GM12878 (cell line): ENCODE results near the gene N4BP2L1. TPM values are rescaled to one million over a fixed set of nuclear protein-coding genes. Genes with fewer than 3 reads are reported as not detected.

Experiments
- ATAC-seq: fragments of 200-7000 bp; cut with Tn5 transposase; 3 replicates; pipeline ENCODE4 v1.9.1; 2020; ENCODE audit warnings: mild to moderate bottlenecking, moderate library complexity
- BruUV-seq: library from RNA; stranded (reverse); fragments of 400-500 nt; replicated peaks from 2 replicates; lab custom pipeline; 2021; lab: Mats Ljungman, UMichigan
- CTCF ChIA-PET: fragments of 300-600 bp; sonication (Branson Sonifier 250); formaldehyde crosslinking; extraction: SDS; loops from one replicate; lab custom pipeline; 2021; ENCODE audit warnings: inconsistent platforms; lab: Yijun Ruan, JAX
- POLR2A ChIA-PET: fragments of 350-600 bp; formaldehyde crosslinking; extraction: SDS; loops from one replicate; lab custom pipeline; 2021; ENCODE audit warnings: inconsistent platforms; lab: Charles Lee
- RAD21 ChIA-PET: fragments of 300-600 bp; sonication (Branson Sonifier 250); formaldehyde crosslinking; loops from one replicate; lab custom pipeline; 2023; ENCODE audit warnings: antibody characterized with exemption; ENCODE audit not compliant: unreplicated experiment; lab: Charles Lee
- SMC1A ChIA-PET: fragments of 300-600 bp; sonication (Branson Sonifier 250); formaldehyde crosslinking; loops from one replicate; lab custom pipeline; 2023; ENCODE audit not compliant: unreplicated experiment, uncharacterized antibody; lab: Charles Lee
- DNase-seq: peaks from one replicate; pipeline ENCODE4 v3.0.0-alpha.2; 2011; ENCODE audit warnings: low read depth, low spot score
- FAIRE-seq: peaks from 3 replicates; lab custom pipeline; 2011; peaks lifted over from hg19 to GRCh38; lab: Jason Lieb, UNC
- H2AFZ ChIP-seq: 2 replicates; pipeline ENCODE4 v1.6.0; 2011; ENCODE audit warnings: low read depth, low read length, control low read depth; ENCODE audit not compliant: control insufficient read depth
- H3K27ac ChIP-seq: 2 replicates; pipeline ENCODE4 v1.5.1; 2011; ENCODE audit warnings: control low read depth; ENCODE audit not compliant: control insufficient read depth, insufficient read depth
- H3K27me3 ChIP-seq, 2 experiments: replicated peaks in 1 of 2; 2 replicates each; pipeline versions ENCODE4 v1.6.0 to v1.6.1; 2011; ENCODE audit warnings: low read length in 1 of 2; ENCODE audit not compliant: control insufficient read depth in 2 of 2, insufficient read depth in 2 of 2
- H3K36me3 ChIP-seq, 2 experiments: 2 replicates each; pipeline ENCODE4 v1.5.1; 2011; ENCODE audit warnings: low read length in 1 of 2; ENCODE audit not compliant: control insufficient read depth in 2 of 2, insufficient read depth in 2 of 2
- H3K4me1 ChIP-seq: 2 replicates; pipeline ENCODE4 v1.6.1; 2011; ENCODE audit warnings: mild to moderate bottlenecking, low read length, moderate library complexity, mixed read lengths; ENCODE audit not compliant: control insufficient read depth, insufficient read depth
- H3K4me2 ChIP-seq: 2 replicates; pipeline ENCODE4 v1.6.0; 2011; ENCODE audit warnings: control low read depth; ENCODE audit not compliant: control insufficient read depth, insufficient read depth
- H3K4me3 ChIP-seq: fragments of 200-600 bp; sonication (generic); 2 replicates; pipeline ENCODE4 v1.5.1; 2016
- H3K79me2 ChIP-seq: 2 replicates; pipeline ENCODE4 v1.6.0; 2011; ENCODE audit warnings: low read length; ENCODE audit not compliant: control insufficient read depth, insufficient read depth
- H3K9ac ChIP-seq: 2 replicates; pipeline ENCODE4 v1.8.0; 2011; ENCODE audit warnings: low read length, control low read depth, mixed read lengths; ENCODE audit not compliant: control insufficient read depth, insufficient read depth
- H3K9me3 ChIP-seq: replicated peaks from 3 replicates; pipeline ENCODE4 v1.5.1; 2011; ENCODE audit warnings: mild to moderate bottlenecking, low read length; ENCODE audit not compliant: control insufficient read depth, insufficient read depth
- H4K20me1 ChIP-seq: 2 replicates; pipeline ENCODE4 v1.6.0; 2011; ENCODE audit not compliant: control insufficient read depth, insufficient read depth
- BHLHE40 ChIP-seq, 2 experiments: fragments of 450-650 bp in 1 of 2; IDR thresholded peaks; 2 replicates each; pipeline ENCODE4 v1.6.1; 2011 to 2017; ENCODE audit warnings: low read depth in 2 of 2, borderline replicate concordance in 1 of 2, improper control_type of control experiment in 1 of 2, low read length in 1 of 2, mild to moderate bottlenecking in 1 of 2
- DPF2 ChIP-seq: fragments of 450-650 bp; IDR thresholded peaks from 2 replicates; pipeline ENCODE4 v1.6.1; 2017; ENCODE audit warnings: mild to moderate bottlenecking
- FOXK2 ChIP-seq: fragments of 450-650 bp; IDR thresholded peaks from 2 replicates; pipeline ENCODE4 v1.6.1; 2017; ENCODE audit warnings: mild to moderate bottlenecking, moderate library complexity
- NBN ChIP-seq: fragments of 450-650 bp; IDR thresholded peaks from 2 replicates; pipeline ENCODE4 v1.6.1; 2016
- SP1 ChIP-seq: IDR thresholded peaks from one replicate; pipeline ENCODE4 v1.6.1; 2011; ENCODE audit warnings: low read depth, low read length
- STAT1 ChIP-seq: fragments of 450-650 bp; conservative IDR thresholded peaks from 2 replicates; pipeline ENCODE4 v1.6.1; 2014; ENCODE audit warnings: antibody characterized with exemption, mild to moderate bottlenecking
- ZNF24 ChIP-seq: fragments of 450-650 bp; IDR thresholded peaks from 2 replicates; pipeline ENCODE4 v1.6.1; 2017; ENCODE audit warnings: antibody characterized with exemption, mild to moderate bottlenecking
- WGBS: methylation state at CpG from one replicate; pipeline ENCODE4 v1.1.6; 2016; ENCODE audit warnings: low lambda C conversion rate; ENCODE audit not compliant: insufficient replicate concordance, insufficient coverage; ENCODE audit errors: missing lambda C conversion rate; 5-methylcytosine and 5-hydroxymethylcytosine counted together
- in situ Hi-C: fragments of 300-500 bp; cut with MboI; formaldehyde crosslinking; loops from 9 replicates; pipeline ENCODE4 v1.14.3; 2018; ENCODE audit warnings: mixed read lengths
- intact Hi-C: fragments of 100-400 bp; cut with micrococcal nuclease; formaldehyde crosslinking; loops from one replicate; pipeline ENCODE4 v1.14.2; 2022; ENCODE audit not compliant: unreplicated experiment
- polyA plus RNA-seq, 11 experiments: library from polyadenylated mRNA; depleted of rRNA in 4 of 11; unstranded in 6 of 11; stranded (reverse) in 5 of 11; fragments of >200 nt; fragmentation: Nextera tagmentation in 4 of 11; fragmentation: Illumina TruSeq in 1 of 11; extraction: Ambion mirVana in 4 of 11; extraction: Trizol in 1 of 11; gene quantifications; 1 replicate in 1 of 11; 2 replicates in 10 of 11; pipeline versions ENCODE4 v1.2.1 to v1.2.3, GENCODE V29; 2011 to 2016; ENCODE audit warnings: inconsistent platforms in 2 of 11, missing spikeins in 2 of 11, low read depth in 1 of 11
- total RNA-seq, 4 experiments: library from RNA; depleted of rRNA in 3 of 4; stranded (reverse); fragments of >200 nt in 3 of 4; fragmentation: Illumina TruSeq in 1 of 4; extraction: Trizol in 1 of 4; gene quantifications; 2 replicates each; pipeline versions ENCODE4 v1.2.1 to v1.2.3, GENCODE V29; 2013 to 2021
- TF ChIP-seq, protein P1 (sequence below): fragments of 450-650 bp; IDR thresholded peaks from 2 replicates; pipeline ENCODE4 v1.6.1; 2017; ENCODE audit warnings: mild to moderate bottlenecking, moderate library complexity
- TF ChIP-seq, protein P2 (sequence below): fragments of 450-650 bp; conservative IDR thresholded peaks from 2 replicates; pipeline ENCODE4 v1.6.1; 2017; ENCODE audit warnings: mild to moderate bottlenecking, moderate library complexity
- TF ChIP-seq, protein P3 (sequence below): fragments of 150-350 bp; IDR thresholded peaks from 2 replicates; pipeline ENCODE4 v1.6.1; 2014; ENCODE audit warnings: mild to moderate bottlenecking, low read depth, low read length
- TF ChIP-seq, protein P4 (sequence below): fragments of 450-650 bp; IDR thresholded peaks from 2 replicates; pipeline ENCODE4 v1.6.1; 2016; ENCODE audit warnings: mild to moderate bottlenecking, moderate library complexity, borderline replicate concordance

N4BP2L1 gene
- total and polyA plus RNA-seq, 10 of the 15 experiments (the other 5 are each of a cell fraction or from before 2014, with no cell fraction given), result 3.3 to 42.5 (median 16.2) TPM

DNA sequence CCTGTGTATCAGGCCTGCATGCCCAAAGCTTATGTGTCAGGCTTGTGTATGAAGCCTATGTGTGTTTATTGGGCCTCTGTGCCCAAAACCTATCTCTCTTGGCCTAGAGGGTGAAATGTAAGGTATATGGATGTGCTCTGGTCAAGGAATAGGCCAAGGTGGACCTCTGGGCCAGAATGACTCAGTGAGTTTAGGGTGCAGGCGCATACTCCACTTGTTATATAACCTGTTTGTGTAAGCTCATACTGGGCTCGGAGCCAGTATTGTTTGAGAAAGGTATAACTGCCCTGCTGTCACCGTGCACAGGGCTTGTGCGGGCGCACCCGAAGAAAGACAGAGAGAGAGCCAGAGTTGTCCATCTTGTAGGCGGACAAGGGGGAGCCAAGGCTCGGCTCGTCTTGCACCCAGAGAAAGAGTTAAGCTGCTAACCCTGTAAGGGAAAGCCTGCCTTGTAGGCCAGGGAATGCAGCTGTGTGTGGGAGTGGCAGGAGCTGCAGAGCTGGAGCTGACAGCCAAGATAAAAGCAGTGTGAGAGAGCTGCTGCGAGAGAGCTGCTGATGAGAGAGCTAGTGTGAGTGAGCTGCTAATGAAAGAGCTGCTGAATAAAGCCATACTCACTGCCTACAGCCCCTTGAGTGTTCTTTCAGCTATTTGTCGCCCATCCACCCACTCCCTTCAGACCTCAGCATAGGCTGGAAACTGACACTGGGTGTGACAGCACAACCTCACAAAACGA lies 43.4 kb upstream of the N4BP2L1 start:
- in situ Hi-C loops (no loop called here), intact Hi-C loops (no loop called here)
- CTCF ChIA-PET, result interaction anchor here (0.6 to 2.6 kb wide), 5 partner anchors 29 to 543 kb away, joined by 3 to 13 read pairs (median 3); no protein-coding TSS in a partner anchor
- Histone ChIP-seq H2AFZ (no peak overlapping the region; the same call in none of the 2 replicates), H3K9me3 (no peaks in the 10 kb centered on the region), H3K4me2 (peak overlapping the region; percentile 5), H3K27ac (peak overlapping the region; percentile 84), H3K4me3 (no peak overlapping the region), H3K27me3 (no peaks in the 10 kb centered on the region), H3K36me3 (no peaks in the 10 kb centered on the region), H3K9ac (peak overlapping the region; percentile 47; the same call in 1 of the 2 replicates), H3K4me1 (peaks cover 16% of the 10 kb centered on the region), H3K79me2 (no peaks in the 10 kb centered on the region), H4K20me1 (no peaks in the 10 kb centered on the region)
- POLR2A ChIA-PET, result no interaction called here
- RAD21 ChIA-PET, result interaction anchor here (1.8 kb wide), 1 partner anchor 179 kb away, joined by 5 read pairs; no protein-coding TSS in a partner anchor
- no peak for FAIRE-seq
- peak; percentile 15; the same call in 2 of the 3 replicates for ATAC-seq
- SMC1A ChIA-PET, result interaction anchor here (1.2 to 1.4 kb wide), 3 partner anchors 66 to 119 kb away, joined by 3 to 5 read pairs (median 4); no protein-coding TSS in a partner anchor
- TSS peak; percentile 37 for BruUV-seq
- WGBS, result 82% methylated on average over 12 of the region's 12 CpGs
- no peak for DNase-seq
- TF ChIP-seq BHLHE40 (IDR thresholded peaks at IDR 0.05; ENCODE audit: borderline replicate concordance in 1 of 2, low read depth in 2 of 2, low read length in 1 of 2) (no peak), FOXK2 (no peak), NBN (no peak), SP1 (no peak), ZNF24 (no peak), STAT1 (no peak), DPF2 (no peak)
- TF ChIP-seq, protein P1, sequence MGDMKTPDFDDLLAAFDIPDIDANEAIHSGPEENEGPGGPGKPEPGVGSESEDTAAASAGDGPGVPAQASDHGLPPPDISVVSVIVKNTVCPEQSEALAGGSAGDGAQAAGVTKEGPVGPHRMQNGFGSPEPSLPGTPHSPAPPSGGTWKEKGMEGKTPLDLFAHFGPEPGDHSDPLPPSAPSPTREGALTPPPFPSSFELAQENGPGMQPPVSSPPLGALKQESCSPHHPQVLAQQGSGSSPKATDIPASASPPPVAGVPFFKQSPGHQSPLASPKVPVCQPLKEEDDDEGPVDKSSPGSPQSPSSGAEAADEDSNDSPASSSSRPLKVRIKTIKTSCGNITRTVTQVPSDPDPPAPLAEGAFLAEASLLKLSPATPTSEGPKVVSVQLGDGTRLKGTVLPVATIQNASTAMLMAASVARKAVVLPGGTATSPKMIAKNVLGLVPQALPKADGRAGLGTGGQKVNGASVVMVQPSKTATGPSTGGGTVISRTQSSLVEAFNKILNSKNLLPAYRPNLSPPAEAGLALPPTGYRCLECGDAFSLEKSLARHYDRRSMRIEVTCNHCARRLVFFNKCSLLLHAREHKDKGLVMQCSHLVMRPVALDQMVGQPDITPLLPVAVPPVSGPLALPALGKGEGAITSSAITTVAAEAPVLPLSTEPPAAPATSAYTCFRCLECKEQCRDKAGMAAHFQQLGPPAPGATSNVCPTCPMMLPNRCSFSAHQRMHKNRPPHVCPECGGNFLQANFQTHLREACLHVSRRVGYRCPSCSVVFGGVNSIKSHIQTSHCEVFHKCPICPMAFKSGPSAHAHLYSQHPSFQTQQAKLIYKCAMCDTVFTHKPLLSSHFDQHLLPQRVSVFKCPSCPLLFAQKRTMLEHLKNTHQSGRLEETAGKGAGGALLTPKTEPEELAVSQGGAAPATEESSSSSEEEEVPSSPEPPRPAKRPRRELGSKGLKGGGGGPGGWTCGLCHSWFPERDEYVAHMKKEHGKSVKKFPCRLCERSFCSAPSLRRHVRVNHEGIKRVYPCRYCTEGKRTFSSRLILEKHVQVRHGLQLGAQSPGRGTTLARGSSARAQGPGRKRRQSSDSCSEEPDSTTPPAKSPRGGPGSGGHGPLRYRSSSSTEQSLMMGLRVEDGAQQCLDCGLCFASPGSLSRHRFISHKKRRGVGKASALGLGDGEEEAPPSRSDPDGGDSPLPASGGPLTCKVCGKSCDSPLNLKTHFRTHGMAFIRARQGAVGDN, result no peak
- TF ChIP-seq, protein P2, sequence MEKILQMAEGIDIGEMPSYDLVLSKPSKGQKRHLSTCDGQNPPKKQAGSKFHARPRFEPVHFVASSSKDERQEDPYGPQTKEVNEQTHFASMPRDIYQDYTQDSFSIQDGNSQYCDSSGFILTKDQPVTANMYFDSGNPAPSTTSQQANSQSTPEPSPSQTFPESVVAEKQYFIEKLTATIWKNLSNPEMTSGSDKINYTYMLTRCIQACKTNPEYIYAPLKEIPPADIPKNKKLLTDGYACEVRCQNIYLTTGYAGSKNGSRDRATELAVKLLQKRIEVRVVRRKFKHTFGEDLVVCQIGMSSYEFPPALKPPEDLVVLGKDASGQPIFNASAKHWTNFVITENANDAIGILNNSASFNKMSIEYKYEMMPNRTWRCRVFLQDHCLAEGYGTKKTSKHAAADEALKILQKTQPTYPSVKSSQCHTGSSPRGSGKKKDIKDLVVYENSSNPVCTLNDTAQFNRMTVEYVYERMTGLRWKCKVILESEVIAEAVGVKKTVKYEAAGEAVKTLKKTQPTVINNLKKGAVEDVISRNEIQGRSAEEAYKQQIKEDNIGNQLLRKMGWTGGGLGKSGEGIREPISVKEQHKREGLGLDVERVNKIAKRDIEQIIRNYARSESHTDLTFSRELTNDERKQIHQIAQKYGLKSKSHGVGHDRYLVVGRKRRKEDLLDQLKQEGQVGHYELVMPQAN, result no peak
- TF ChIP-seq, protein P3, sequence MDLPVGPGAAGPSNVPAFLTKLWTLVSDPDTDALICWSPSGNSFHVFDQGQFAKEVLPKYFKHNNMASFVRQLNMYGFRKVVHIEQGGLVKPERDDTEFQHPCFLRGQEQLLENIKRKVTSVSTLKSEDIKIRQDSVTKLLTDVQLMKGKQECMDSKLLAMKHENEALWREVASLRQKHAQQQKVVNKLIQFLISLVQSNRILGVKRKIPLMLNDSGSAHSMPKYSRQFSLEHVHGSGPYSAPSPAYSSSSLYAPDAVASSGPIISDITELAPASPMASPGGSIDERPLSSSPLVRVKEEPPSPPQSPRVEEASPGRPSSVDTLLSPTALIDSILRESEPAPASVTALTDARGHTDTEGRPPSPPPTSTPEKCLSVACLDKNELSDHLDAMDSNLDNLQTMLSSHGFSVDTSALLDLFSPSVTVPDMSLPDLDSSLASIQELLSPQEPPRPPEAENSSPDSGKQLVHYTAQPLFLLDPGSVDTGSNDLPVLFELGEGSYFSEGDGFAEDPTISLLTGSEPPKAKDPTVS, result no peak
- TF ChIP-seq, protein P4, sequence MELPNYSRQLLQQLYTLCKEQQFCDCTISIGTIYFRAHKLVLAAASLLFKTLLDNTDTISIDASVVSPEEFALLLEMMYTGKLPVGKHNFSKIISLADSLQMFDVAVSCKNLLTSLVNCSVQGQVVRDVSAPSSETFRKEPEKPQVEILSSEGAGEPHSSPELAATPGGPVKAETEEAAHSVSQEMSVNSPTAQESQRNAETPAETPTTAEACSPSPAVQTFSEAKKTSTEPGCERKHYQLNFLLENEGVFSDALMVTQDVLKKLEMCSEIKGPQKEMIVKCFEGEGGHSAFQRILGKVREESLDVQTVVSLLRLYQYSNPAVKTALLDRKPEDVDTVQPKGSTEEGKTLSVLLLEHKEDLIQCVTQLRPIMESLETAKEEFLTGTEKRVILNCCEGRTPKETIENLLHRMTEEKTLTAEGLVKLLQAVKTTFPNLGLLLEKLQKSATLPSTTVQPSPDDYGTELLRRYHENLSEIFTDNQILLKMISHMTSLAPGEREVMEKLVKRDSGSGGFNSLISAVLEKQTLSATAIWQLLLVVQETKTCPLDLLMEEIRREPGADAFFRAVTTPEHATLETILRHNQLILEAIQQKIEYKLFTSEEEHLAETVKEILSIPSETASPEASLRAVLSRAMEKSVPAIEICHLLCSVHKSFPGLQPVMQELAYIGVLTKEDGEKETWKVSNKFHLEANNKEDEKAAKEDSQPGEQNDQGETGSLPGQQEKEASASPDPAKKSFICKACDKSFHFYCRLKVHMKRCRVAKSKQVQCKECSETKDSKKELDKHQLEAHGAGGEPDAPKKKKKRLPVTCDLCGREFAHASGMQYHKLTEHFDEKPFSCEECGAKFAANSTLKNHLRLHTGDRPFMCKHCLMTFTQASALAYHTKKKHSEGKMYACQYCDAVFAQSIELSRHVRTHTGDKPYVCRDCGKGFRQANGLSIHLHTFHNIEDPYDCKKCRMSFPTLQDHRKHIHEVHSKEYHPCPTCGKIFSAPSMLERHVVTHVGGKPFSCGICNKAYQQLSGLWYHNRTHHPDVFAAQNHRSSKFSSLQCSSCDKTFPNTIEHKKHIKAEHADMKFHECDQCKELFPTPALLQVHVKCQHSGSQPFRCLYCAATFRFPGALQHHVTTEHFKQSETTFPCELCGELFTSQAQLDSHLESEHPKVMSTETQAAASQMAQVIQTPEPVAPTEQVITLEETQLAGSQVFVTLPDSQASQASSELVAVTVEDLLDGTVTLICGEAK, result no peak
